Nephron (organoid): ENCODE data around the gene VIM.
A peak's percentile ranks its signal among the peaks of the same experiment; 100 is the strongest.

ENCODE experiments used
- H3K27ac Mint-ChIP-seq, 3 experiments: 2 replicates each; pipeline ENCODE4 v1.8.0; 2020; ENCODE audit warnings: mixed read lengths in 3 of 3, mild to moderate bottlenecking in 2 of 3, moderate library complexity in 1 of 3
- H3K27me3 Mint-ChIP-seq: 2 replicates; pipeline ENCODE4 v1.8.0; 2021; ENCODE audit warnings: low read depth, mild to moderate bottlenecking, moderate library complexity, mixed read lengths
- H3K36me3 Mint-ChIP-seq: 2 replicates; pipeline ENCODE4 v1.8.0; 2020; ENCODE audit warnings: low read depth, mixed read lengths
- H3K4me1 Mint-ChIP-seq: 2 replicates; pipeline ENCODE4 v1.8.0; 2020; ENCODE audit warnings: mixed read lengths
- H3K4me3 Mint-ChIP-seq, 3 experiments: 2 replicates each; pipeline ENCODE4 v1.8.0; 2020; ENCODE audit warnings: mild to moderate bottlenecking in 3 of 3, mixed read lengths in 3 of 3, moderate library complexity in 2 of 3
- H3K9me3 Mint-ChIP-seq: 2 replicates; pipeline ENCODE4 v1.8.0; 2020; ENCODE audit warnings: mixed read lengths
- TF ChIP-seq, protein P1 (sequence below), 3 experiments: fragments of 200-600 bp; sonication (generic); IDR thresholded peaks; one replicate each; pipeline ENCODE4 v1.5.0; 2021; ENCODE audit warnings: antibody characterized with exemption in 3 of 3; ENCODE audit not compliant: unreplicated experiment in 3 of 3

VIM gene

DNA sequence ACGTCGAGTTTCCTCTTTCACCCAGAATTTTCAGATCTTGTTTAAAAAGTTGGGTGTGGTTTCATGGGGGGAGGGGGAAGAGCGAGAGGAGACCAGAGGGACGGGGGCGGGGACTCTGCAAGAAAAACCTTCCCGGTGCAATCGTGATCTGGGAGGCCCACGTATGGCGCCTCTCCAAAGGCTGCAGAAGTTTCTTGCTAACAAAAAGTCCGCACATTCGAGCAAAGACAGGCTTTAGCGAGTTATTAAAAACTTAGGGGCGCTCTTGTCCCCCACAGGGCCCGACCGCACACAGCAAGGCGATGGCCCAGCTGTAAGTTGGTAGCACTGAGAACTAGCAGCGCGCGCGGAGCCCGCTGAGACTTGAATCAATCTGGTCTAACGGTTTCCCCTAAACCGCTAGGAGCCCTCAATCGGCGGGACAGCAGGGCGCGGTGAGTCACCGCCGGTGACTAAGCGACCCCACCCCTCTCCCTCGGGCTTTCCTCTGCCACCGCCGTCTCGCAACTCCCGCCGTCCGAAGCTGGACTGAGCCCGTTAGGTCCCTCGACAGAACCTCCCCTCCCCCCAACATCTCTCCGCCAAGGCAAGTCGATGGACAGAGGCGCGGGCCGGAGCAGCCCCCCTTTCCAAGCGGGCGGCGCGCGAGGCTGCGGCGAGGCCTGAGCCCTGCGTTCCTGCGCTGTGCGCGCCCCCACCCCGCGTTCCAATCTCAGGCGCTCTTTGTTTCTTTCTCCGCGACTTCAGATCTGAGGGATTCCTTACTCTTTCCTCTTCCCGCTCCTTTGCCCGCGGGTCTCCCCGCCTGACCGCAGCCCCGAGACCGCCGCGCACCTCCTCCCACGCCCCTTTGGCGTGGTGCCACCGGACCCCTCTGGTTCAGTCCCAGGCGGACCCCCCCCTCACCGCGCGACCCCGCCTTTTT is at the start of gene VIM:
VIM (plus strand) TSS at position 151 of the 925 bp plus-strand sequence. CDS start 1,182 bp downstream, outside the sequence.
- H3K9me3 Mint-ChIP-seq, result no peaks in the 10 kb centered on the region
- H3K4me1 Mint-ChIP-seq, result peaks cover 36% of the 10 kb centered on the region
- TF ChIP-seq, protein P1, sequence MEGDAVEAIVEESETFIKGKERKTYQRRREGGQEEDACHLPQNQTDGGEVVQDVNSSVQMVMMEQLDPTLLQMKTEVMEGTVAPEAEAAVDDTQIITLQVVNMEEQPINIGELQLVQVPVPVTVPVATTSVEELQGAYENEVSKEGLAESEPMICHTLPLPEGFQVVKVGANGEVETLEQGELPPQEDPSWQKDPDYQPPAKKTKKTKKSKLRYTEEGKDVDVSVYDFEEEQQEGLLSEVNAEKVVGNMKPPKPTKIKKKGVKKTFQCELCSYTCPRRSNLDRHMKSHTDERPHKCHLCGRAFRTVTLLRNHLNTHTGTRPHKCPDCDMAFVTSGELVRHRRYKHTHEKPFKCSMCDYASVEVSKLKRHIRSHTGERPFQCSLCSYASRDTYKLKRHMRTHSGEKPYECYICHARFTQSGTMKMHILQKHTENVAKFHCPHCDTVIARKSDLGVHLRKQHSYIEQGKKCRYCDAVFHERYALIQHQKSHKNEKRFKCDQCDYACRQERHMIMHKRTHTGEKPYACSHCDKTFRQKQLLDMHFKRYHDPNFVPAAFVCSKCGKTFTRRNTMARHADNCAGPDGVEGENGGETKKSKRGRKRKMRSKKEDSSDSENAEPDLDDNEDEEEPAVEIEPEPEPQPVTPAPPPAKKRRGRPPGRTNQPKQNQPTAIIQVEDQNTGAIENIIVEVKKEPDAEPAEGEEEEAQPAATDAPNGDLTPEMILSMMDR (IDR thresholded peaks at IDR 0.05; ENCODE audit: unreplicated experiment in 3 of 3), result no peak
- H3K36me3 Mint-ChIP-seq, result peaks cover 27% of the 10 kb centered on the region
- H3K27ac Mint-ChIP-seq, result peak within 1 kb of the TSS; percentile 93 to 97 (median 95)
- no peaks in the 10 kb centered on the region for H3K27me3 Mint-ChIP-seq
- H3K4me3 Mint-ChIP-seq, result peak within 1 kb of the TSS; percentile 91 to 99 (median 93)

DNA sequence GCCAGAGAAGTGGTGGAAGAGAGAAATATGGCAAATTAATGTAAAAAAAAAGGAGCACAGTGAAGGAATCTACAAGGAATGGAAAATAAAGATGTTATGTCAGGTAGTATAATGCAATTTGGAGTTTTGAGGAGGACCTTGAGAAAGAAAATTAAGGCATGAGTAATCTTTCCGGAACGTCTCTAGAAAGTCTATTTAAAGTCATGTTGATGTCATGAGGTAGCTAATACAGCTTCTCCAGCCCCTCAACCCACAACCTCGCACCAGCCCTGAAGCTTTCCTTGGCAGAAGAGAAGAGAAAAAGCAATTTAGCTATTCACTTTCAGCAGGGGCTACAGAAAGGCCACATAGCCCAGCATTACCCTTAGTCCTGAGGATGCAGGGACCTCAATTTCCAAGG is 49.0 kb upstream of the VIM start:
- TF ChIP-seq, protein P1 (IDR thresholded peaks at IDR 0.05; ENCODE audit: unreplicated experiment in 3 of 3), result no peak
- Mint-ChIP-seq H3K27me3 (no peaks in the 10 kb centered on the region), H3K4me3 (no peak overlapping the region), H3K27ac (no peak overlapping the region), H3K4me1 (peaks cover 14% of the 10 kb centered on the region), H3K36me3 (no peaks in the 10 kb centered on the region), H3K9me3 (no peaks in the 10 kb centered on the region)

DNA sequence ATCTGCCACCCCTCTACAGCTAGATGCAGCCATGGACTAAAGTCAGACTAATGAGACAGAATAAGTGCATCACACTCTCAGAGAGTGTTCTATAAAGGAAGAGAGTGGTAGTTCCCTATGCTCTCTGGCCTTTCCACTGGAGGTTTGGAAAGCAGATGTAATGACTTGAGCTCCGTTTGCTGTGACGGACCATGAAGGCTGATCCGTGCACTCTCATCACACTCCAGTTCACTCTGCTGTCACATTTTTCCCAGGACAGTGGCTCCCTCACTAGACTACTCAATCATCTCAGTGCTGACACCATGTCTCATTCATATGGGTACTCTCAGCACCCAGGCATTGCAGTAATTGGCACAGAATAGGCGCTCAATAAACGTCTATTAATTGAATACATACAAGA is 46.9 kb upstream of the VIM start:
- H3K9me3 Mint-ChIP-seq, result no peaks in the 10 kb centered on the region
- no peaks in the 10 kb centered on the region for H3K27me3 Mint-ChIP-seq
- TF ChIP-seq, protein P1 (IDR thresholded peaks at IDR 0.05; ENCODE audit: unreplicated experiment in 3 of 3), result no peak
- H3K36me3 Mint-ChIP-seq, result no peaks in the 10 kb centered on the region
- no peak overlapping the region for H3K27ac Mint-ChIP-seq
- H3K4me3 Mint-ChIP-seq, result no peak overlapping the region
- no peaks in the 10 kb centered on the region for H3K4me1 Mint-ChIP-seq

DNA sequence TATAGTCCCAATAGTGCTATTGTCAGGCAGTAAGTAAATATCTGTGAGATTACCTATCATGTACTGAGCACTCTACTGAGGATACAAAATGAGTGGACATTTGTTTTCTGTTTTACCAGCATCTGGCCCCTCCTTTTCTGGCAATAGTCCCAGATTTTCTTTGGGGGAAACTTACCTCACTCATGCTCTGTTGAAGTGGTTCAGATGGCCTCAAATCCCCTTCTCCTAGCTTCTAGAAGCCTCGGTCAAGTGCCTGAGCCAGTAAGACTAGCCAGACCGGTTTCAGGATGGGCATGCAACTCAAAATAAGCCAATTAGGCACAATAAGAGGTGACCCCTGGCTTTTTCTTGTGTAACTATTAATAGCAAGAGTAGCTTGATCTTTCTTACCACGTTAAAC is 46.3 kb upstream of the VIM start:
- H3K27ac Mint-ChIP-seq, result no peak overlapping the region
- no peaks in the 10 kb centered on the region for H3K36me3 Mint-ChIP-seq
- H3K9me3 Mint-ChIP-seq, result no peaks in the 10 kb centered on the region
- H3K4me3 Mint-ChIP-seq, result no peak overlapping the region
- H3K4me1 Mint-ChIP-seq, result no peaks in the 10 kb centered on the region
- H3K27me3 Mint-ChIP-seq, result no peaks in the 10 kb centered on the region
- TF ChIP-seq, protein P1 (IDR thresholded peaks at IDR 0.05; ENCODE audit: unreplicated experiment in 3 of 3), result no peak

DNA sequence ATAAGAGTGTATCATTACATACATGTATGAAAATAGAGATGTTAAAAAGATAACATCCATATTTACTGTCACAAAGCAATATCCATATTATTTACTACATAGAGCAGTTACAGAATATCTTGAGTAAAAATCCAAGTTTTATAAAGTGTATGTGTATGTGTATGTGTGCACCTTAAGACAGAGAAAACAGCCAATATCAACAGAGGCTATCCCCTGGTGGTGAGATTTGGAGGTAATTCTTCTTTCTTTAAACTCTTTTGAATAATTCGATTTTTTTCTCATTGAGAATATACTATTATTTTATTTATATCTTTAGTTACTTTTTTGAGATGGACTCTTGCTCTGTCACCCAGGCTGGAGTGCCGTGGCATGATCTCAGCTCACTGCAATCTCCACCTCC is 44.9 kb upstream of the VIM start:
- no peaks in the 10 kb centered on the region for H3K9me3 Mint-ChIP-seq
- H3K4me3 Mint-ChIP-seq, result no peak overlapping the region
- H3K27ac Mint-ChIP-seq, result no peak overlapping the region
- no peaks in the 10 kb centered on the region for H3K36me3 Mint-ChIP-seq
- TF ChIP-seq, protein P1 (IDR thresholded peaks at IDR 0.05; ENCODE audit: unreplicated experiment in 3 of 3), result no peak
- no peaks in the 10 kb centered on the region for H3K27me3 Mint-ChIP-seq
- no peaks in the 10 kb centered on the region for H3K4me1 Mint-ChIP-seq

DNA sequence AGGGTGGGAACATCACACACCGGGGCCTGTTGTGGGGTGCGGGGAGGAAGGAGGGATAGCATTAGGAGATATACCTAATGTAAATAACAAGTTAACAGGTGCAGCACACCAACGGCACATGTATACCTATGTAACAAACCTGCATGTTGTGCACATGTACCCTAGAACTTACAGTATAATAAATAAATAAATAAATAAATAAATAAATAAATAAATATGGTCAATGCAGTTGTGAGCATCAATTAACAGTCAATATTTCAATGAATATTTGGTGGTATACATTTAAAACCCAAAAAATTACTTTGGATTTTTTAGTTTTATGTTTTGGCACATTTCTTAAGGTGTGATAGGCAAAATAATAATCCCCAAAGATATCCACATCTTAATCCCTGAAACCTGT is 42.2 kb upstream of the VIM start:
- no peak overlapping the region for H3K27ac Mint-ChIP-seq

More for the DNA sequence above, 42.2 kb upstream of the VIM start:
- TF ChIP-seq, protein P1 (IDR thresholded peaks at IDR 0.05; ENCODE audit: unreplicated experiment in 3 of 3), result no peak
- H3K9me3 Mint-ChIP-seq, result no peaks in the 10 kb centered on the region
- no peaks in the 10 kb centered on the region for H3K27me3 Mint-ChIP-seq
- no peaks in the 10 kb centered on the region for H3K36me3 Mint-ChIP-seq
- H3K4me3 Mint-ChIP-seq, result no peak overlapping the region
- H3K4me1 Mint-ChIP-seq, result peaks cover 9% of the 10 kb centered on the region
